Measurements from ENCODE around the gene RBM4.

DNA sequence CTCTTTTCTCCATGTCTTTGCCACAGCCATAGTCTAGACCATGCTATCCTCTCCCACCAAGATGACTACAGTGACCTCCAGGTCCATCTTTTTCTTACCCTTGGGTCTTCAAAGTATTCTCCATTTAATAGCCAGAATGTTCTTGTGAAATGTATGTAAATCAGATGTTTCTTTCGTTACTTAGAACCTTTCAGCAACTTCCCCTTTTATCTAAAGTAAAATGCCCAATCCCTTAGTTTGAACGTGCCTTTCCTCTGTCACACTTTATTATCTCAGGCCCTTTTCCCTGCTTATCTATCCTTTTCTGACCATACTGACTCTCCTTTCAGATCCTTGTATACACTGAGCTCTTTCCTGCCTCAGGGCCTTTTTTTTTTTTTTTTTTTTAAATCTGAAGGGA lies 21.3 kb downstream of the RBM4 start:
- TF ChIP-seq, protein P1, sequence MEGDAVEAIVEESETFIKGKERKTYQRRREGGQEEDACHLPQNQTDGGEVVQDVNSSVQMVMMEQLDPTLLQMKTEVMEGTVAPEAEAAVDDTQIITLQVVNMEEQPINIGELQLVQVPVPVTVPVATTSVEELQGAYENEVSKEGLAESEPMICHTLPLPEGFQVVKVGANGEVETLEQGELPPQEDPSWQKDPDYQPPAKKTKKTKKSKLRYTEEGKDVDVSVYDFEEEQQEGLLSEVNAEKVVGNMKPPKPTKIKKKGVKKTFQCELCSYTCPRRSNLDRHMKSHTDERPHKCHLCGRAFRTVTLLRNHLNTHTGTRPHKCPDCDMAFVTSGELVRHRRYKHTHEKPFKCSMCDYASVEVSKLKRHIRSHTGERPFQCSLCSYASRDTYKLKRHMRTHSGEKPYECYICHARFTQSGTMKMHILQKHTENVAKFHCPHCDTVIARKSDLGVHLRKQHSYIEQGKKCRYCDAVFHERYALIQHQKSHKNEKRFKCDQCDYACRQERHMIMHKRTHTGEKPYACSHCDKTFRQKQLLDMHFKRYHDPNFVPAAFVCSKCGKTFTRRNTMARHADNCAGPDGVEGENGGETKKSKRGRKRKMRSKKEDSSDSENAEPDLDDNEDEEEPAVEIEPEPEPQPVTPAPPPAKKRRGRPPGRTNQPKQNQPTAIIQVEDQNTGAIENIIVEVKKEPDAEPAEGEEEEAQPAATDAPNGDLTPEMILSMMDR (IDR thresholded peaks at IDR 0.05): no peak
- TF ChIP-seq POLR2AphosphoS5 (IDR thresholded peaks at IDR 0.05) (no peak), POLR2A (IDR thresholded peaks at IDR 0.05) (no peak), EP300 (IDR thresholded peaks at IDR 0.05) (no peak)

All from gastroesophageal sphincter (tissue), 3 donors.